Neutrophil (primary cell): ENCODE results near the gene BAIAP3.

Experiments
- H3K27ac ChIP-seq: fragments of 200-600 bp; sonication (generic); 2 replicates; pipeline ENCODE4 v1.5.1; 2016; ENCODE audit warnings: mild to moderate bottlenecking, moderate library complexity
- H3K27me3 ChIP-seq: fragments of 200-600 bp; sonication (generic); 2 replicates; pipeline ENCODE4 v1.6.0; 2016; ENCODE audit warnings: mild to moderate bottlenecking
- H3K36me3 ChIP-seq: fragments of 200-600 bp; sonication (generic); 2 replicates; pipeline ENCODE4 v1.5.1; 2017
- H3K4me1 ChIP-seq, 2 experiments: fragments of 200-600 bp in 1 of 2; sonication (generic) in 1 of 2; 1 replicate in 1 of 2; 2 replicates in 1 of 2; pipeline versions ENCODE4 v1.5.1 to v1.6.1; 2013 to 2016; ENCODE audit warnings: low read depth in 1 of 2, low read length in 1 of 2, mild to moderate bottlenecking in 1 of 2, moderate library complexity in 1 of 2; ENCODE audit not compliant: control insufficient read depth in 1 of 2, insufficient read depth in 1 of 2
- H3K4me3 ChIP-seq, 2 experiments: fragments of 200-600 bp in 1 of 2; sonication (generic) in 1 of 2; 1 replicate in 1 of 2; 2 replicates in 1 of 2; pipeline ENCODE4 v1.5.1; 2013 to 2016; ENCODE audit warnings: low read depth in 1 of 2, low read length in 1 of 2, mild to moderate bottlenecking in 1 of 2, moderate library complexity in 1 of 2
- H3K9me3 ChIP-seq: fragments of 200-600 bp; sonication (generic); 2 replicates; pipeline ENCODE4 v1.5.1; 2016
- TF ChIP-seq, protein P1 (sequence below): fragments of 200-600 bp; sonication (generic); IDR thresholded peaks from 2 replicates; pipeline ENCODE4 v1.5.1; 2016; ENCODE audit warnings: antibody characterized with exemption

BAIAP3 gene

DNA sequence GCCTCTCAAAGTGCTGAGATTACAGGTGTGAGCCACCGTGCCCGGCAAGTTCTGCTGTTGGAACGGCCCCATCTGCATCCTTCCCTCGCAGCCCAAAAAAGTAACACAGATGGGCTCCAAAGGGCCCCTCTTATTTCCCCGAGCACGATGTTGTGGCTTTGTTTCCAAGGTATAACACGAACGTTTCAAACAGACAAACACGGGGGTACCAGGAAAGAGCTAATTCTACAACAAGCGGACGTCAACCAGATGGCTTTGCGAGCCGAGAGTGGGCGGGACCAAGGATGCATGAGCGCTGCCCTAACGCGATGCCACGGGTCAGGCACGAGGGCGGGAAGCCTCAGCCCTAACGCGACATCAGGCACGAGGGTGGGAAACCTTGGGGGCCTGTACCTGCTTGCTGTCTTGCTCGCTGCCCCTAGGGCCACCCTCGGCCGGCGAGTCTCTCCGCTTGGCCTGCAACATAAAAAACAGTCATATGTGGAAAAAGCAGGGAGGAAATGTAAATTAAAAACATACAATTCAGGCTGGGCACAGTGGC is 56.9 kb downstream of the BAIAP3 start:
- no peak overlapping the region for H3K4me3 ChIP-seq
- H3K4me1 ChIP-seq = no peaks in the 10 kb centered on the region
- TF ChIP-seq, protein P1, sequence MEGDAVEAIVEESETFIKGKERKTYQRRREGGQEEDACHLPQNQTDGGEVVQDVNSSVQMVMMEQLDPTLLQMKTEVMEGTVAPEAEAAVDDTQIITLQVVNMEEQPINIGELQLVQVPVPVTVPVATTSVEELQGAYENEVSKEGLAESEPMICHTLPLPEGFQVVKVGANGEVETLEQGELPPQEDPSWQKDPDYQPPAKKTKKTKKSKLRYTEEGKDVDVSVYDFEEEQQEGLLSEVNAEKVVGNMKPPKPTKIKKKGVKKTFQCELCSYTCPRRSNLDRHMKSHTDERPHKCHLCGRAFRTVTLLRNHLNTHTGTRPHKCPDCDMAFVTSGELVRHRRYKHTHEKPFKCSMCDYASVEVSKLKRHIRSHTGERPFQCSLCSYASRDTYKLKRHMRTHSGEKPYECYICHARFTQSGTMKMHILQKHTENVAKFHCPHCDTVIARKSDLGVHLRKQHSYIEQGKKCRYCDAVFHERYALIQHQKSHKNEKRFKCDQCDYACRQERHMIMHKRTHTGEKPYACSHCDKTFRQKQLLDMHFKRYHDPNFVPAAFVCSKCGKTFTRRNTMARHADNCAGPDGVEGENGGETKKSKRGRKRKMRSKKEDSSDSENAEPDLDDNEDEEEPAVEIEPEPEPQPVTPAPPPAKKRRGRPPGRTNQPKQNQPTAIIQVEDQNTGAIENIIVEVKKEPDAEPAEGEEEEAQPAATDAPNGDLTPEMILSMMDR = no peak
- no peaks in the 10 kb centered on the region for H3K27me3 ChIP-seq
- H3K36me3 ChIP-seq = peaks cover 100% of the 10 kb centered on the region
- no peaks in the 10 kb centered on the region for H3K9me3 ChIP-seq
- H3K27ac ChIP-seq = no peak overlapping the region

DNA sequence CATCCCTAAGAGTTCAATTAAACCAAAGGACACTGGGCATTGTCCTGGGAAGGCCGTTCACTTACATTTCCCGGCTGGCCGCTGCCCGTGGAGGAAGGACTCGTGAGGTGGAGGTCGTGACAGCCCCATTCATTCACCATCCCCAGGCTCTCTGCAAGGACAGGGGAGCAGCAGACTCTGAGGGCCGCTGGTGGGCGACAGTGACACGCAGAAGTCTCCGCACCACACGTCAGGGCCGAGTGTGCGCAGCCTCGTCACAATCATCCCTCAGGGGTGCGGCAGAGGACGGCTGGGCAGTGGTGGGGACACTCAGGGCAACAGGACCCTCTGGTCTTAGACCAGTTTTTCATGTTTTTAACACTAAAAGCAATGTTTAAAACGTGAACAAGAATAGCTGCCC is 59.4 kb downstream of the BAIAP3 start:
- Histone ChIP-seq H3K27ac (no peak overlapping the region), H3K4me3 (no peak overlapping the region), H3K27me3 (no peaks in the 10 kb centered on the region), H3K36me3 (peaks cover 99% of the 10 kb centered on the region), H3K9me3 (no peaks in the 10 kb centered on the region), H3K4me1 (no peaks in the 10 kb centered on the region)
- TF ChIP-seq, protein P1 = no peak

DNA sequence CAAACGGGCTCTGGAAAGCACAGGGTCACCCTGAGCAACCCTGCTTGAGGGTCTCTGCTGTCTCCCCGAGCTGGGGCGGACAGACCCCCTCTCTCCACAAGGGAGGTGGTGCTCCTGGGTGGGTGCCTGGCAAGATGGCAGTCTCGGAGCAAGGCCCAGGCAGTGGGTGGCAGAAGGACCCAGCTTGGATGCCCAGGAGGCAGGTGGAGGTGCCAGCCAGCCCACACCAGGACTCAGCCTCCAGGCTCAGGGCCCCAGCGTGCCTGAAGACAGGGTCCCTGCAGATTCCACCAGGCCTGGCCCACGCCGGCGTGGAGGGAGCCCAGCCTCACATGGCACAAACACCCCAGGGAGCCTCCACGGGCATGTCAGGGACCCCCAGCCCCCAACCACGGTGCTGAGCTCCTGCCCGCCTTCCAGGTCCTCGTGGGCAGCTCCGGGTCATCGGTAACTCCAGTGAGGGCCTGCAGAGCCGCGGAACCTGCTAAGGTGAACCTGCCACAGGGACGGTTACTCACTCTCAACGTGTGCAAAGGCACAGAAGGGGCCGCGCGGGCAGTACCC is 60.2 kb downstream of the BAIAP3 start:
- Histone ChIP-seq H3K27ac (no peak overlapping the region), H3K4me3 (no peak overlapping the region), H3K36me3 (peaks cover 99% of the 10 kb centered on the region), H3K9me3 (no peaks in the 10 kb centered on the region), H3K4me1 (no peaks in the 10 kb centered on the region), H3K27me3 (no peaks in the 10 kb centered on the region)
- TF ChIP-seq, protein P1 = no peak

DNA sequence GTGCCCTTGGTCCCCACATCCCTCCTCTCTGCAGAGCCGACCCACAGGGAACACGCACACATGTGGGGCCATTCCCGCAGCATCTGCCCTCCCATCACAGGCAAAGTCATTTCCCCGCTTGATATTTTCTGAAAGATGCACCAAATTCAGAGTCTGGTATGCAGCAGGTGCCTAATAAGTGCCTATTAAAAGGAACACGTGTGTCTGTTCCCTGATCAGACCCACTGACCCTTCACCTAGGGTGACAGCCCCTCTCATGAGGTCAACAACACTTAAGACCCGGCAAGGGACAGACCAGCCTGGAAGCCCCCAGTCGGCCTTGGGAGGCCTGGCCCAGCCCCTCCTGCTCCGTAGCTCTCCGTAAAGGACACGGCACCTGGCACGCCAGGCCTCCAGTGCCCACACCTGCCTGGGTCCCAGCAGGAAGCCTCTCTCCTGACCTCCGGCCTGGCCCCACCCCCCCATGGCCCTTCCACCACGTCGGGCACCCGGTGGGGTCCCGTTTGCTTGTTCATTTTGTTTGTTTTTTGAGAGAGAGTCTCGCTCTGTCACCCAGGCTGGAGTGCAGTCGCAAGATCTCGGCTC is 61.0 kb downstream of the BAIAP3 start:
- H3K9me3 ChIP-seq = no peaks in the 10 kb centered on the region

DNA sequence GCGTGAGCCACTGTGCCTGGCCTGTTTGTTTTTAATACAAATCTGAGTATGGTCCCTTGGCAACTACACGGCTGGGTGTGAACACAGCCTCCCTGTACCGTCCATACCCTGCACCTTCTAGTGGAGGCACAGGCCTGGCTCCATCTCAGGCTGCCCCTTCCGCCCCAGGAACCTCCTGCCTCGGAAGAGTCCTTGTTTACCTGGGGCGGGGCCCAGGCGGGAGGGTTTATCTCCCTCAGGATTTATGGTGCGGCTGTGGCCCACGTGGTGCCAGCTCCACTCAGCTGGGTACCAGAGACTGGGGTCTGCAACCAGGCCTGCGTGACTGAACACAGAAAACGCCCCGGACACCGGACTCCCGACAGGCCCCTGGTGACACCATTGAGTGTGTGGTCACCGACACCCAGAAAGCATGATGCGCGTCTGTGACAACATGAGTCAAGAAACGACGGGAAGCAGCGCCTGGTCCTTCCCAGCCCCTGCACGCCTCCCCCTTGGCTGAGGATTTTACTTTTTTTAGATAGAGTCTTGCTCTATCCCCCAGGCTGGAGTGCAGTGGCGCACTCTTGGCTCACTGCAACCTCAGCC is 62.1 kb downstream of the BAIAP3 start:
- no peak overlapping the region for H3K4me3 ChIP-seq
- no peaks in the 10 kb centered on the region for H3K9me3 ChIP-seq
- no peak overlapping the region for H3K27ac ChIP-seq
- H3K36me3 ChIP-seq = peaks cover 99% of the 10 kb centered on the region
- H3K4me1 ChIP-seq = no peaks in the 10 kb centered on the region
- TF ChIP-seq, protein P1 = no peak
- H3K27me3 ChIP-seq = no peaks in the 10 kb centered on the region

More for the DNA sequence above, 61.0 kb downstream of the BAIAP3 start:
- TF ChIP-seq, protein P1 = no peak
- no peak overlapping the region for H3K4me3 ChIP-seq
- H3K27ac ChIP-seq = no peak overlapping the region
- H3K36me3 ChIP-seq = peaks cover 99% of the 10 kb centered on the region
- H3K4me1 ChIP-seq = no peaks in the 10 kb centered on the region
- H3K27me3 ChIP-seq = no peaks in the 10 kb centered on the region
